ENCODE results near the gene MAP3K4.

The MAP3K4 gene

GRCh38 chr6:161023316-161023715, 31.7 kb downstream of the MAP3K4 start:
- H3K4me3 ChIP-seq (replicated peaks in 1 of 2; ENCODE audit: low read depth in 2 of 2, low read length in 2 of 2), result no peak overlapping the region
- DNase-seq (ENCODE audit: low read depth in 2 of 2), result no peak
- TF ChIP-seq, protein P1, sequence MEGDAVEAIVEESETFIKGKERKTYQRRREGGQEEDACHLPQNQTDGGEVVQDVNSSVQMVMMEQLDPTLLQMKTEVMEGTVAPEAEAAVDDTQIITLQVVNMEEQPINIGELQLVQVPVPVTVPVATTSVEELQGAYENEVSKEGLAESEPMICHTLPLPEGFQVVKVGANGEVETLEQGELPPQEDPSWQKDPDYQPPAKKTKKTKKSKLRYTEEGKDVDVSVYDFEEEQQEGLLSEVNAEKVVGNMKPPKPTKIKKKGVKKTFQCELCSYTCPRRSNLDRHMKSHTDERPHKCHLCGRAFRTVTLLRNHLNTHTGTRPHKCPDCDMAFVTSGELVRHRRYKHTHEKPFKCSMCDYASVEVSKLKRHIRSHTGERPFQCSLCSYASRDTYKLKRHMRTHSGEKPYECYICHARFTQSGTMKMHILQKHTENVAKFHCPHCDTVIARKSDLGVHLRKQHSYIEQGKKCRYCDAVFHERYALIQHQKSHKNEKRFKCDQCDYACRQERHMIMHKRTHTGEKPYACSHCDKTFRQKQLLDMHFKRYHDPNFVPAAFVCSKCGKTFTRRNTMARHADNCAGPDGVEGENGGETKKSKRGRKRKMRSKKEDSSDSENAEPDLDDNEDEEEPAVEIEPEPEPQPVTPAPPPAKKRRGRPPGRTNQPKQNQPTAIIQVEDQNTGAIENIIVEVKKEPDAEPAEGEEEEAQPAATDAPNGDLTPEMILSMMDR (IDR thresholded peaks at IDR 0.05; ENCODE audit: low read depth, low read length), result no peak

DNA sequence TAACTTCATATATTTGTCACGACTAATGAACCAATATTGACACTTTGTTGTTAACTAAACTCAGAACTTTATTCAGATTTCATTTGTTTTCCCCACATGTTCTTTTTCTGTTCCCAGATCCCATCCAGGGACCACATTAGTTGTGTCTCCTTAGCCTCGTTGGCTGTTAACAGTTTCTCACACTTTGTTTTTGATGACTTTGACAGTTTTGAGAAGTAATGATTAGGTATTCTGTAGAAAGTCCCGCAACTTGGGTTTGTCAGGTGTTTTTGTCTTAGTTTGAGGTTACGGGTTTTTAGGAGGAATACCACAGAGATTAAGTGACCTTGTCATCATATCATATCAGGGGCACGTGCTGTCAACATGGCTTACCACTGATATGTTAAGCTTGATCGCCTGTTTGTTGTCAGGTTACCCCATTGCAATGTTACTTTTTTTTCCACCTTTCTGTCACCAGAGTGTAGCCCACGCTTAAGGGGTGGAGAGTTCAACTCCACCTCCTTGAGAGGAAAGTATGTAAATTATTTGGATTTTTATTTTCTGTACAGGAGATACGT, 32.9 kb downstream of the MAP3K4 start:
- no peak for DNase-seq (ENCODE audit: low read depth in 2 of 2)
- H3K4me3 ChIP-seq (replicated peaks in 1 of 2; ENCODE audit: low read depth in 2 of 2, low read length in 2 of 2), result no peak overlapping the region
- TF ChIP-seq, protein P1 (IDR thresholded peaks at IDR 0.05; ENCODE audit: low read depth, low read length), result no peak

GRCh38 chr6:161027385-161027784, 35.8 kb downstream of the MAP3K4 start:
- H3K4me3 ChIP-seq (replicated peaks in 1 of 2; ENCODE audit: low read depth in 2 of 2, low read length in 2 of 2), result no peak overlapping the region
- TF ChIP-seq, protein P1 (IDR thresholded peaks at IDR 0.05; ENCODE audit: low read depth, low read length), result no peak
- no peak for DNase-seq (ENCODE audit: low read depth in 2 of 2)

- TF ChIP-seq, protein P1 (IDR thresholded peaks at IDR 0.05; ENCODE audit: low read depth, low read length), result no peak
- DNase-seq (ENCODE audit: low read depth in 2 of 2), result peak; percentile 62 to 80
Measured at GRCh38 chr6:161029195-161029809, 37.7 kb downstream of the MAP3K4 start.

DNA sequence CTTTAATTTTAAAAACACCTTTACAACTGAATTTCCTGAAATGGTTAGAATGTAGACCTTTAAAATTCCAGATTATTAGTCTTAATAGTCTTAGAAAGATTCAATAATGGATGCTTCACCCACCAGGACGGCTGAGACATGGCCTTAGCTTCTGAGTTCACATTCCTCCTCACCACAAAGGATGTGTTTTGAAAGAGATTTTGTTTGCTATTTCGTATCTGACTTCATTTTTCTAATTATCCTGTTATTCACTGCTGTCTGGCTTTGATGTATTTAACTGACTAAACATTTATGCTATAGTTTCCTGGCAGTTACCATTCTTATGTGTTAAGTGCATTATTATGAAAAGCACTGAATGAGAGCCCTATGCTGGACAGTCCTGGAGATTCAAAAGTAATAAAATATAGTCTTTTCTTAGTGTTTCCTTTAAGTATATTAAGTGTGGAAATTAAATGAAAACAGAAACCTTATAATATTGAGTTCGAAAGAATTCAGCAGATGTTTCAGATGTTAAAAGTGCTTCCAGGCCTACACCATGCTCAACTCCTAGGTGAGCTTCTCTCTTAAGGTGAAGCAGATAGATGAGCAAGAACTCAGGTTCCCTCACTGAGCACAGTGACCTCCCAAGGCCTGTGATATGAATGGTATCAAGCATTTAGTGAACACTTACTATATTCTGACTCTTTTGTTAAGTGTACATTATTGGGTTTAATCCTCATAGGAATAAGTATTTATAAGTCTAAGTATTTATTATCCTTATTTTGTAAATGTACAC, 40.3 kb downstream of the MAP3K4 start:
- DNase-seq (ENCODE audit: low read depth in 2 of 2), result peak; percentile 61 to 81
- TF ChIP-seq, protein P1 (IDR thresholded peaks at IDR 0.05; ENCODE audit: low read depth, low read length), result no peak
- no peak overlapping the region for H3K4me3 ChIP-seq (replicated peaks in 1 of 2; ENCODE audit: low read depth in 2 of 2, low read length in 2 of 2)

More at GRCh38 chr6:161029195-161029809, 37.7 kb downstream of the MAP3K4 start:
- no peak overlapping the region for H3K4me3 ChIP-seq (replicated peaks in 1 of 2; ENCODE audit: low read depth in 2 of 2, low read length in 2 of 2)

- no peak overlapping the region for H3K4me3 ChIP-seq (replicated peaks in 1 of 2; ENCODE audit: low read depth in 2 of 2, low read length in 2 of 2)
- TF ChIP-seq, protein P1 (IDR thresholded peaks at IDR 0.05; ENCODE audit: low read depth, low read length), result no peak
Measured at GRCh38 chr6:161033667-161034066, 42.1 kb downstream of the MAP3K4 start.

More at GRCh38 chr6:161033667-161034066, 42.1 kb downstream of the MAP3K4 start:
- DNase-seq (ENCODE audit: low read depth in 2 of 2), result no peak
